Fibroblast of lung (primary cell): ENCODE results near the gene GET4.

Experiments
- CTCF ChIP-seq, 2 donors: IDR thresholded peaks in 1 of 2; conservative IDR thresholded peaks in 1 of 2; 1 replicate in 1 of 2; 2 replicates in 1 of 2; pipeline ENCODE4 v1.5.1; 2011 to 2012; ENCODE audit warnings: low read length in 2 of 2, control low read depth in 1 of 2, inconsistent platforms in 1 of 2, low read depth in 1 of 2, mild to moderate bottlenecking in 1 of 2
- EZH2 ChIP-seq: IDR thresholded peaks from 2 replicates; pipeline ENCODE4 v1.5.1; 2012; ENCODE audit warnings: low read length, control low read depth, mild to moderate bottlenecking; ENCODE audit errors: missing control alignments

GRCh38 chr7:925601-926000, 49.2 kb downstream of the GET4 start:
- TF ChIP-seq EZH2 (no peak), CTCF (conservative IDR thresholded peaks at IDR 0.05 in 1 of 2, IDR thresholded peaks at IDR 0.05 in 1 of 2; ENCODE audit: low read depth in 1 of 2, low read length in 2 of 2) (no peak)
